Measurements from ENCODE around the gene SV2C.

DNA sequence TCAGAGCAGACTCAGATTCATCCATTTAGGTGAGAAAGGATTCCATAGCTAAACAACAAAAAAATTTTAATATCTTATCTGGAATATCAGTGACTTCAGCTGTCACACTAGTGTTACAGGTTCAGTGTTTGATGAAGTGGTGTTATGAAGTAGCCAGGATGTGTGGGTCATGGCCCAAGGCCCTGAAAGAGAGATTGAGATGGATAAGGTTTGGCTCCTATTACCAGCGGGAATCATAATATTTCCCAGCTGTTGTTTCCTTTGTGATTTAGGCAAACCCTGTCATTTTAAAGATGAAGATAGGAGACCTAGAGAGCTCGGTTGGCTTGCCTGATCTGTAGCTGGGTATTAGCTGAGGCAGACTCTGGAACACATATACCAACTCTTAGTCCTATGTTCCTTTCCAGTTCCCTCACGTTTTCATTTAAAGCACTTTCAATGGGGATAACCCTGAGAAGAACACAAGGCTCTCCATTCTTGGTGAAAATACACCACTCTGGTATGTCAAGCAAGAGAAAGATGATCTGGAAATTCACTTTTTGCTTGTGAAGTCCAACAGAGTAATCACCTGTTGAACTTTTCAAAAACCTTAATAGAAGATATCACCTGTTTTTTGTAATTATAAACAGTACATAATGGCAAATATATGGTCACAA, 54.8 kb downstream of the SV2C start:
- TF ChIP-seq, protein P1, sequence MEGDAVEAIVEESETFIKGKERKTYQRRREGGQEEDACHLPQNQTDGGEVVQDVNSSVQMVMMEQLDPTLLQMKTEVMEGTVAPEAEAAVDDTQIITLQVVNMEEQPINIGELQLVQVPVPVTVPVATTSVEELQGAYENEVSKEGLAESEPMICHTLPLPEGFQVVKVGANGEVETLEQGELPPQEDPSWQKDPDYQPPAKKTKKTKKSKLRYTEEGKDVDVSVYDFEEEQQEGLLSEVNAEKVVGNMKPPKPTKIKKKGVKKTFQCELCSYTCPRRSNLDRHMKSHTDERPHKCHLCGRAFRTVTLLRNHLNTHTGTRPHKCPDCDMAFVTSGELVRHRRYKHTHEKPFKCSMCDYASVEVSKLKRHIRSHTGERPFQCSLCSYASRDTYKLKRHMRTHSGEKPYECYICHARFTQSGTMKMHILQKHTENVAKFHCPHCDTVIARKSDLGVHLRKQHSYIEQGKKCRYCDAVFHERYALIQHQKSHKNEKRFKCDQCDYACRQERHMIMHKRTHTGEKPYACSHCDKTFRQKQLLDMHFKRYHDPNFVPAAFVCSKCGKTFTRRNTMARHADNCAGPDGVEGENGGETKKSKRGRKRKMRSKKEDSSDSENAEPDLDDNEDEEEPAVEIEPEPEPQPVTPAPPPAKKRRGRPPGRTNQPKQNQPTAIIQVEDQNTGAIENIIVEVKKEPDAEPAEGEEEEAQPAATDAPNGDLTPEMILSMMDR (IDR thresholded peaks at IDR 0.05), result no peak
- TF ChIP-seq POLR2A (IDR thresholded peaks at IDR 0.05), result no peak
